ENCODE measurements around the gene USP35.
"Not testable (repeated sequence)": the region's sequence is repeated elsewhere in the genome, so short reads cannot be mapped to it uniquely, and the experiment has no call there.

USP35 gene

DNA sequence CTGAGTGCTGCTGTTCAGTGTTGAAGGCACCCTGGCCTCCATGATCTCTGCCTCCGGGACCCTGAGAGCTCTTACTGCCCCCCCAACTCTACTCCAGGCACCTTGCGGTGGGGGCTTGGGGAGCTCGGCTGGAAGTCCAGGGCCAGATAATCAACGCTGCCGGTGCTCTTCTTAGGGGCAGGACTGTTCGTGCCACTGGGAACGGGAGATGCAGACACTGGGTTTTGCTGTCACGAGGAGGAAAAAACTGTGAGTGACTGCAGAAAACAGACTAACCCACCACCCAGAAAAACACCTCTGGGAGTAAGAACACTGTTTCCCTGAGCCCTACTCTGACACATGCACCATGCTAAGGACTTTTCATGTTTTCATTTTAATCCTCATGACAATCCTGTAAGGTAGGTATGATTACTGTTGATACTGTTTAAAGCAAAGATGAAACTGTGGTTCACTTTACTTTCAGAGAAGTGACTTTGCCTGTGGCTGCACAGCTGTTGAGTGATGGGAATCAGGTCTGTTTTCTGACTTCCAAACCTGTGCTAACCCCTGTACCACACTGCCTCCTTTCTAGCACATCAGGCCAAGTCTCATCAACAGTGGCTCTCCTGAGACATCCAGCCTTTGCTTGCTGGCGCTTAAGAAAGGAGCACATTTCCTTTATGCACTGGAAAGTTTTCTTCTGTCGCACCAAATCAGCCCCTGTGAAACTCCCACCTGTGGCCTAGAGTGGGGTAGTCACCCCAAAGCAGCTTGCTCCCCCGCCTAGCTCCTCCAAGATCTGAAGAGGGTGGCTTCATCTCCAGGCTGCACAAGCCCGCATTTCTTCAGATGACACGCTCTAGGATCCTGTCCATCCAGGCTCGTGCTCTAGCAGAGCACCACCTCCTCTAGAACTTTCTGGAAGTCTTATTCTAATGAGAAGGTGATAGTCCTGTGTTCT lies 31.8 kb downstream of the USP35 start:
- no peaks in the 10 kb centered on the region for H3K4me1 ChIP-seq (ENCODE audit: control insufficient read depth in 1 of 2, insufficient read depth in 1 of 2, low read depth in 1 of 2, low read length in 1 of 2)
- no peak overlapping the region for H3K27ac ChIP-seq
- peaks cover 3% of the 10 kb centered on the region for H3K9me3 ChIP-seq
- no peaks in the 10 kb centered on the region for H3K27me3 ChIP-seq
- TF ChIP-seq, protein P1, sequence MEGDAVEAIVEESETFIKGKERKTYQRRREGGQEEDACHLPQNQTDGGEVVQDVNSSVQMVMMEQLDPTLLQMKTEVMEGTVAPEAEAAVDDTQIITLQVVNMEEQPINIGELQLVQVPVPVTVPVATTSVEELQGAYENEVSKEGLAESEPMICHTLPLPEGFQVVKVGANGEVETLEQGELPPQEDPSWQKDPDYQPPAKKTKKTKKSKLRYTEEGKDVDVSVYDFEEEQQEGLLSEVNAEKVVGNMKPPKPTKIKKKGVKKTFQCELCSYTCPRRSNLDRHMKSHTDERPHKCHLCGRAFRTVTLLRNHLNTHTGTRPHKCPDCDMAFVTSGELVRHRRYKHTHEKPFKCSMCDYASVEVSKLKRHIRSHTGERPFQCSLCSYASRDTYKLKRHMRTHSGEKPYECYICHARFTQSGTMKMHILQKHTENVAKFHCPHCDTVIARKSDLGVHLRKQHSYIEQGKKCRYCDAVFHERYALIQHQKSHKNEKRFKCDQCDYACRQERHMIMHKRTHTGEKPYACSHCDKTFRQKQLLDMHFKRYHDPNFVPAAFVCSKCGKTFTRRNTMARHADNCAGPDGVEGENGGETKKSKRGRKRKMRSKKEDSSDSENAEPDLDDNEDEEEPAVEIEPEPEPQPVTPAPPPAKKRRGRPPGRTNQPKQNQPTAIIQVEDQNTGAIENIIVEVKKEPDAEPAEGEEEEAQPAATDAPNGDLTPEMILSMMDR (IDR thresholded peaks at IDR 0.05): no peak
- H3K4me3 ChIP-seq (ENCODE audit: low read depth in 1 of 2, low read length in 1 of 2): no peak overlapping the region
- H3K36me3 ChIP-seq: peaks cover 100% of the 10 kb centered on the region

DNA sequence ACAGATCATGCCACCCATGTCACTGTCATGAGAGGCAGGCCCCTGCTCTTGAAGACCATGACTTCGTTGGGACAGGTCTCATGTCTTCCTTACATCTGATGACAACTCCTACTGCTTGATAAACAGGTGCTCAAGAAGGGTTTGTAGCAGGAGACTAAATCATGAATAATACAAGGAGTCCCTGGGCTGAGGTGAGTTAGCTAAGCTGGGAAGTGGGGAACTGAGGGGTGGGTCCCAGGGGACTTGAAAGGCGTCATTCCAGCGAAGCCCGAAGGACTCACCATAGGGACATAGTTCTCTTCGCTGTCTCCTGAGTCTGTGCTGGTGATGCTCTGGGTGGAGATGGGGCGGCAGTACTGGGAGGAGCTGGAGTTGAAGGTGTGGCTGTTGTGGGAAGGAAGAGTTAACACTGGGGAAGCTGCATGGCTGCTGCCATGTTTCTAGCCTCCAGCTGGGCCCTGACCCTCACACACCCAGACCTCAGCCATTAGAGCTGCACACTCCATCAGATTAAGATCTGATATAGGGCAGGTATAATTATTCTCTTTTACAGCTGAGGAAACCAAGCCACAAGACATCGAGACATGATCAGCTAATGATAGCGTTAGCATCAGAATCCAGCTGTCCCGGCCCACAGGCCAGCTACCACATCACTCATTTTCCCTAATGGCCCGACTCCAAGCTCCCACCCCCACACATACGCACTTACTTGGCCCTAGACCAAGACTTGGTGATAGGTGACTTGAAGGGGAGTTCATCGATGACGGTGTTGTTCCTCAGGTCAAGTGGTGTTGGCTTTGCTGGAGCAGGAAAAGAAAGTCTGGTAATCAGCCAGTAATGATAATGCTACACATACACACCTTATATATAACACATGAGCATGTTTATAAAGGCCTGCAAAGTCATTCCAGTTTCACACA lies 32.9 kb downstream of the USP35 start:
- no peaks in the 10 kb centered on the region for H3K27me3 ChIP-seq
- peaks cover 100% of the 10 kb centered on the region for H3K36me3 ChIP-seq
- no peak overlapping the region for H3K4me3 ChIP-seq (ENCODE audit: low read depth in 1 of 2, low read length in 1 of 2)
- H3K9me3 ChIP-seq: peaks cover 3% of the 10 kb centered on the region
- H3K27ac ChIP-seq: no peak overlapping the region
- TF ChIP-seq, protein P1 (IDR thresholded peaks at IDR 0.05): no peak
- no peaks in the 10 kb centered on the region for H3K4me1 ChIP-seq (ENCODE audit: control insufficient read depth in 1 of 2, insufficient read depth in 1 of 2, low read depth in 1 of 2, low read length in 1 of 2)

DNA sequence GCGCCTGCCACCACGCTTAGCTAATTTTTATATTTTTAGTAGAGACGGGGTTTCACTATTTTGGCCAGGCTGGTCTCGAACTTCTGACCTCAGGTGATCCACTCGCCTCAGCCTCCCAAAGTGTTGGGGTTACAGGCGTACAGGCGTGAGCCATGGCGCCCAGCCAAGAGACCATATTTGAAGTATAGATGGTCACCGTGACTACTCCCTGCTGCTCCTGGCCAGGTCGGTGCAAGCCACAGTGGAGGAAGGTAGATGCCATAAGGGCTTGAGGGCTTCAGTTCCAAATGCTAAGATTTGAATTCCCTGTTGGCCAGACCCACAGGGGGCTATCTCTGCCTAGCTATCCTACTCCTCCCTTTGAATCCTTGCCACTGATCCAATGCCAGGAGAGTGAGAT lies 34.0 kb downstream of the USP35 start:
- peaks cover 98% of the 10 kb centered on the region for H3K36me3 ChIP-seq
- H3K27ac ChIP-seq; H3K4me1 ChIP-seq (ENCODE audit: control insufficient read depth in 1 of 2, insufficient read depth in 1 of 2, low read depth in 1 of 2, low read length in 1 of 2); H3K4me3 ChIP-seq (ENCODE audit: low read depth in 1 of 2, low read length in 1 of 2); H3K9me3 ChIP-seq; H3K27me3 ChIP-seq: not testable (repeated sequence)

DNA sequence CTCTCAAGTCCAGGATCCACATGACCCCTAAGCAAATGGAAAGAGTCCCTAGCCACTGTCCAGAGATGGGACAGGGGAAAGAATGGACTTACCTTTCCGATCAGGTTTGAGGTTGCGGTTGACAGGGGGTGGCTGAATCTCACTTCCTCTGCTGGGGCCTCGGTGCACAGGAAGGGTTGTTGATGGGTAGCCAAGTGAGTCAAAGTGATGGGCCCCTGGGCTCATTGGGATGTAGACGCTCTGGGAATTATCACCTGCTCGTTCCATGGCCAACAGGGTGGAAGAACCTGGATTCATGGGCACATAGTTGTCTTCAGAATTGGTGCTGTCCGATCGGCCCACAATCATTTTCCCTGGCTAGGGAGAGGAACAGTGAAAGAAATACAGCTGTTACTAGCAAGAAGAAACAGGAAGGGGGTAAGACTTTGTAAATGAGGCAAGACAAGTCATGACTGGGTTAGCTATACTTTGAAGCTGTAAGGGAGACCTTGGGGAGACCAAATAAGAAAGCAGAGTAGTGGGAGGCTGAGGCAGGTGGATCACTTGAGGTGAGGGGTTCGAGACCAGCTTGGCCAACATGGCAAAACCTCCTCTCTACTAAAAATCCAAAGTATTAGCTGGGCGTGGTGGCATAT lies 34.7 kb downstream of the USP35 start:
- Histone ChIP-seq H3K27ac (no peak overlapping the region), H3K4me3 (ENCODE audit: low read depth in 1 of 2, low read length in 1 of 2) (no peak overlapping the region), H3K36me3 (peaks cover 92% of the 10 kb centered on the region), H3K27me3 (no peaks in the 10 kb centered on the region), H3K4me1 (ENCODE audit: control insufficient read depth in 1 of 2, insufficient read depth in 1 of 2, low read depth in 1 of 2, low read length in 1 of 2) (peaks cover under 1 to 1% of the 10 kb centered on the region in 2 experiments), H3K9me3 (peaks cover 3% of the 10 kb centered on the region)
- TF ChIP-seq, protein P1 (IDR thresholded peaks at IDR 0.05): no peak

DNA sequence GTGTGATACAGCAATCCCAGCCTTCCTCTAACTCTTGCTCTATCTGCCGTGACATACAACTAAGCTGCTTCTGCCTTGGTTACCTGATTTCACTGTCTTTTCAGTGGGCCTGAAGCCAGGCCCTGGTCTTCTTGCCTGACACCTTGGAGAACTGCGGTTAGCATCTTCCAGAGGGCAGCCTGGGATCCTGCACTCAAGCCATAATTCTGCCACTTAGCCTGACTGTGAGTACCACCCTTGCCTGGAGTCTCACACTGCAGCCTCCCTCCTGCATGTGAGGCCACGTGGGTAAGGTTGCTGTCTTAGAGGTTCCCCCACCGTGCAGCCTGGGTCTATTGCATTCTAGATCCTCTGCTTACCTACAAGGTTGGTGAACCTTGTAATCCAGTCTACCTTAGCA lies 35.8 kb downstream of the USP35 start:
- H3K4me1 ChIP-seq (ENCODE audit: control insufficient read depth in 1 of 2, insufficient read depth in 1 of 2, low read depth in 1 of 2, low read length in 1 of 2): peaks cover 4 to 7% of the 10 kb centered on the region in 2 experiments
- H3K27me3 ChIP-seq: no peaks in the 10 kb centered on the region
- TF ChIP-seq, protein P1 (IDR thresholded peaks at IDR 0.05): no peak
- no peak overlapping the region for H3K4me3 ChIP-seq (ENCODE audit: low read depth in 1 of 2, low read length in 1 of 2)
- H3K36me3 ChIP-seq: peaks cover 88% of the 10 kb centered on the region
- H3K9me3 ChIP-seq: peaks cover 3% of the 10 kb centered on the region
- peak overlapping the region; percentile 6 for H3K27ac ChIP-seq

All from neutrophil (primary cell).